HG03060 (cell line): ENCODE data around the gene PAX3.

Source experiments
- ATAC-seq: cut with Tn5 transposase; IDR thresholded peaks from one replicate; pipeline ENCODE4 v1.9.1; 2021; ENCODE audit warnings: low read depth, moderate number of reproducible peaks; ENCODE audit not compliant: unreplicated experiment

The PAX3 gene

GRCh38 chr2:222311319-222311977 is 12.7 kb upstream of the PAX3 start:
- ATAC-seq = no peak

DNA sequence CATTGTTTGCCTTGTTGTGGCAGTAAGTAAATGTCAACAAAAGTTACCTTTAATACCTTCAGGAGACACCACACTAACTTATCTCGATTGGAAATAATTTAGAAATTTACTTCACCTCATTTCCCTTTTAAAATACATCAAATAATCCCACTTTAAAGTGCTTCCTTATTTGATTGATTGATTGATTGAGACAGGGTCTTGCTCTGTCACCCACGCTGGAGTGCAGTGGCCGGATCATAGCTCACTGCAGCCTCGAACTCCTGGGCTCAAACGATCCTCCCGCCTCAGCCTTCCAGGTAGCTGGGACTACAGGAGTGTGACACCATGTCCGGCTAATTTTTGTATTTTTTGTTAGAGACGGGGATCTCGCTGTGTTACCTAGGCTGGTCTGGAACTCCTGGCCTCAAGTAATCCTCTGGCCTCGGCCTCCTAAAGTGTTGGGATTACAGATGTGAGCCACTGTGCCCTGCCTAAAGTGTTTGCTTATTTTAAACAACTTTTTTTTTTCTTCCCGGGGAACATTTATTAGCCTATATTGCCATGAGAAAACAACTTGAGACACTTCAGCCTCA is 12.0 kb upstream of the PAX3 start:
- no peak for ATAC-seq

DNA sequence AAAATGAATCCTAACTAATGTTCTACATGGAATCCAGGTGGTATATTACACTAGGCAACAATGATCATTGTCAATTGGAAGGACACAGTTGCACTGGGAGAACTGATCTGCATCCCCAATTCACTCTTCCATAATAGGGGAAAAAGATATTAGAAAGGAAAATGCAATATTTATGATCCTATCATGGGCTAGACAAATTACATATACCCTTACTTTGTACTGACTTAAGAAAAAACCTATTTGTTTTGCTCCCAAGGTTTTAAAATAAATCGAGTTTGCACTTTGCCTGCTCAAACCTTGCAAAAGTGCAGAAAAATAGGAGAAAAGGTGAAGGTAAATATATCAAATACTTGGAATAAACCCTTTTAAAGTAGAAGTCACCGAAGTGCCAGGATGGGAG is 11.0 kb upstream of the PAX3 start:
- no peak for ATAC-seq

DNA sequence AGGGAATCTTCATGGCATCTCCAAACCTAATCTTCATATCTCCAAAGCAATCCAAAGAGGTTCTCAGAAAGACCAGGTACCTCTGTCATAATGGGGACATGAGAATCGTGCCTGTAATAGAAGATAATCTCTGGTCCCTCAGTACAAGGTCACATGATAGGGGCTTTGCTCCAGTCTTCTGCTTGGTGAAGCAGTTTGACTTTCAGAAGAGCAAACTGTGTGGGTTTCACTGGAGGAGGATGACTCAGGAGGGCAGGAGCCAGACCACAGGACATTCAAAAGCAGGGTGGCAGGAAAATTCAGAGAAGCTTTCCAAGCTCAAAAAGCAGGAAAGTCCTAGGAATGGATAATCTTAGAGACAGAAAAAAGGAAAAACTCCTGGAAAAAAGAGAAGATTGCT is 10.6 kb upstream of the PAX3 start:
- no peak for ATAC-seq

- no peak for ATAC-seq
These were observed 9.4 kb upstream of the PAX3 start for GRCh38 chr2:222307978-222308730.

DNA sequence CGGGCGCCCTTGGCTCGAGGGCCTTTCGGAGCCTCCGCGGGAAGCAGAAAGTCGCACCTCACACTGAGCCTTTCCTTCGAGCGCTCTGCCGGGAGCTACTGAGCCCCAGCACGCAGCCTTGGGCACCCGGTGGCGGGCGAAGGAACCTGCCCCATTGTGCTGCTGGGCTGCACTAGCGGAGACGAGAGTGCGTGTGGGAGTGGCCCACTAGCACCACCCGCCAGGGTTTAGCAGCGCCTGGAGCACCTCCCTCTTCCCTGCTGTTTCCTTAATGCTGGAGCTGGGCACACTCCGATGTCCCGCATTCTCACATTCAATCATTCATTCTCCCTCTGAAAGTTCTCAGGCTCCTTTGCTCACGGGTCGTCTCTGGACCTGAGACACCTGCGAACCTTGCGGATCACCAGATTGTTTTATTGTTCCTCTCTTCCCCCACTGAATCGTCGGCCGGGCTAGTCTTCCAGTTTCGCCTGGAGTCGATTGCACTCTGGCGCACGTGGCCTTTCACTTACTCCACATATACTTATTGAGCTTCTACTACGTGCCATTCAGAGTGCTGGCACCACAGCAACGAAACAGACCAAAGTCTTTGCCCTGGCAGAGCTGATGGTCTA is 8.5 kb upstream of the PAX3 start:
- ATAC-seq = no peak

DNA sequence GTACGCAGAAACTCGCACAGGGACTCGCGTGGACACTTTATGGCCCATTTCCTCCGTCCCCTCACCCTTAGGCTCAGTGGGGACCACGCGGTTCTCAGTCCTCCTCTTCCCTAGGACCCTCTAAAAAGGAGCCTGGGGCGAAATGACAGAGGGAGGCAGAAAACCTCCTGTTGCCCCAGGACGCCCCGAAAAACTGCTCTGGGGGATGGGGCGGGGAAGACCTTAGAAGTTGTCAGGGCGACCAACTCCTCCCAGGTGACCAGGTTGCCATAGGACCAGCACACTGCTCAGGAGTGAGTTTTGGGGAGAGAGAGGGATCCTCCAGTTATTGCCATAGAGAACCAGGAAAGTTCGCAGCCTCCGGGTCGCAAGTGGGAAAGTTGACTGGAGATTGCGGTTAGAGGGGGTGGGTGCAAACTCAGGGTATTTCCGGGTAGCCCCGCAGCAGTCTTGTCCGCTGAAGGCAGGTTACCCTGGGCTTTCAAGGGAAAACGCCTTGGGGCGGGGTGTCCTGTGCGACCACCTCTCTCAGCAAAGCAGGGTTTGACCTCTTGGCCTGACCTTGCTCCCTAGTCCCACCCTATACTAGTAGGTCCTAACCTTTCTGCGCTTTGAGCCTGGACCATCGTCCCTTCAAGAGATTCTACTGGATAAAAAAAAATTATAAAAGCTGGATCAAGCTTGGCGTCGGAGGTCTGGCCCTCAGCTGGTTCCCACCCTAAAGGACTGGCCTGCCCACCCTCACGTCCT is 7.8 kb upstream of the PAX3 start:
- ATAC-seq = no peak

DNA sequence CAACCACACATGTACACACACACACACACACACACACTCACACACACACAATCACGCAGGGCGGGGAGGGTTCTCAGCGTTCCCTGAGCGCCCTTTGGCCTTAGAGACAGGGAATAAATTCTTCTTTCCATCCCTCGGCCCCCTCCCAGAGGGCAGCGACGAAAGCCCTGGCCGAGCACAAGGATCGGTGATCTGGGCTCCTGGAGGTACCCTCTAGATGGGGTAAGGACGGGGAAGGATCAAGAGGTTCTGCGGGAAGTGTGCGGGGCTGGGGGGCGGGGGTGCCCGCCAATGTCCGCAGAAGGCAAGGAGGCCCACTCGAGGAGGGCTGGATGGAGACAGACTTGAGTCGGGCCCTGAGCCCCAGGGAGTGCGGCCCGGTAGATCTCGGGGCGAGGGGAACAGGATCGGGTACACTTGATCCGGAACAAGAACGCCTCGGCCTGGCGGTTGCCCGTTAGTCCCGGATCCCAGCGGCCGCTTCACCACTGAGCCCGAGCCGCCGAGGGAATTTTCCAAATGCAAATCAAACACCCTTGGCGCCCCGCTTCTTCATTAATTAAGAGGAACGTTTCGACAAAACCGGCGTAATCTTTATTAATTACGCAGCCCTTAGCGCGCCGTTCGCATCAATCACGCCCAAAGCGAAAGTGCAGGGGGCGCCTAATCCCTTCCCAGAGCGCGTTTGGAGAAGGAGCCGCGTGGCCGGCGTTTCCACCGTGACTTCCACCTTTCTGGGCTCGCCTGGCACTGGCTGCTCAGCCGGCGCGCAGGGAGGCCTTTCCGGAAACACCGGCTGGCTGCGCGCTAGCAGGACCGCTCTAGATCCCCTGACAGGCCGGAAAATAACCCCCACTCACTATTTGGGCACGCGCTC is 7.0 kb upstream of the PAX3 start:
- ATAC-seq = no peak

GRCh38 chr2:222304737-222305515 is 6.1 kb upstream of the PAX3 start:
- ATAC-seq = no peak

- ATAC-seq = no peak
These were observed 5.3 kb upstream of the PAX3 start for GRCh38 chr2:222303828-222304736.

- no peak for ATAC-seq
These were observed 4.4 kb upstream of the PAX3 start for GRCh38 chr2:222303045-222303827.

- no peak for ATAC-seq
These were observed 3.6 kb upstream of the PAX3 start for GRCh38 chr2:222302178-222303018.

DNA sequence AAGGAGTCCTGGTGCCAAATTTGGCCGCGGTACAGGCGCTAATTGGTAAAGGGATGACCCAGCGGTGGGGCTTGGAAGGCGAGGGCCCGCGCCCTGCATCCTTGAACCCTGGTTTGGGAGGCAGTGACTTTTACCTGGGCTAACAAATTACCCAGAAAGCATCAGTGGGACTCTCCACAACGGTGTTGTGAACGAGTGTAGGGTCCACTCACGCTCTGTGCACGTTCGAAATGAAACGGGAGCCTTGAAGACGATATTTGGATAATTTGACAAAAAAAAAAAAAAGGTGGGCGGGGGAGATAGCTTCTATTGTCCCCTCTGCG is 3.0 kb upstream of the PAX3 start:
- no peak for ATAC-seq

- ATAC-seq = no peak
These were observed 2.4 kb upstream of the PAX3 start for GRCh38 chr2:222301053-222301795.

- ATAC-seq = no peak
These were observed 1.9 kb upstream of the PAX3 start for GRCh38 chr2:222300726-222301052.
